Measurements from ENCODE around the gene THAP8.

The THAP8 gene

DNA sequence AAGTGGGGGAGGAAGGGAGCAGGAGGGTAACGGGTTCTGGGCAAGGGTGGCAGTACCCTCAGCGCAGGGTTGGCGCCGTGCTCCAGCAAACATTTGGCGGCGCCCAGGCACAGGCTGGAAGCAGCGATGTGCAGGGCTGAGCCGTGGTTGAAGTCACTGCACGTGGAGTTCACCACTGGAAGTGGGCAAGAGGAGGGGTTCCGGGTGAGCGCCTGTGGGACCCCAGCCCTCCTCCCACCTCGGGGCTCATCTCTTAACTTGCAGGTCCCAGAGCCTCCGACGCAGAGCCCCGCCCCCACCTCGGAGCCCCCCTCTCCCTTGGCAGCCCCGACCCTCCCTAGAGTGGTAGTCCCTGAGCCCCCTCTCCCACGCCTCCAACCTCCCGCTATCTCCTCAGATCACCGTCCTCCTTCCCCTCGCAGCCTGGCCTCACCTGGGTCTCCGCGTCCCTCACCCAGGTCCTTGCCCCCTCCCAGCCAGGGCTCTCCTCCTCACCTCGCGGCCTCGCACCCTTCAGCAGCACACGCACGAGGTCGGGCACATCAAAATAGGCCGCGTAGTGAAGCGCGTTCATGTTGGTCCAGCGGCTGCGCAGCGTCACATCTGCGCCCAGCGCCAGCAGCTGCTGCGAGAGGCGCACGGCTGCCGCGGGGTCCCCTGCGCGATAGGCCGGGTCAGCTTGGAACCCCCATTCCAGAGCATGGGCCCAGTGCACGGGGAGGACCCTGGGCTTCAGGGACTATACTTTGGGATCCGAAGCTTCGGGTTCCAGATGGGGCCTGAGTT lies 27.8 kb downstream of the THAP8 start:
- Histone ChIP-seq H3K9me3 (ENCODE audit: control insufficient read depth, insufficient read depth, low read depth, low read length) (no peaks in the 10 kb centered on the region), H3K4me3 (ENCODE audit: low read depth, low read length) (no peak overlapping the region), H3K27ac (ENCODE audit: extremely low read depth, low read depth, low read length) (no peak overlapping the region), H3K36me3 (ENCODE audit: control insufficient read depth in 2 of 2, insufficient read depth in 1 of 2, low read length in 2 of 2) (peaks cover 60 to 91% of the 10 kb centered on the region in 2 experiments), H3K4me1 (ENCODE audit: control insufficient read depth, insufficient read depth, low read length) (peaks cover 2% of the 10 kb centered on the region; the same call in 1 of the 2 replicates)
- ChIA-PET POLR2A (interaction anchor here (0.6 to 1.6 kb wide), 2 partner anchors 27 to 47 kb away, joined by 4 to 5 read pairs; partner anchors contain the start of gene THAP8), CTCF (no interaction called here)
- TF ChIP-seq, protein P1, sequence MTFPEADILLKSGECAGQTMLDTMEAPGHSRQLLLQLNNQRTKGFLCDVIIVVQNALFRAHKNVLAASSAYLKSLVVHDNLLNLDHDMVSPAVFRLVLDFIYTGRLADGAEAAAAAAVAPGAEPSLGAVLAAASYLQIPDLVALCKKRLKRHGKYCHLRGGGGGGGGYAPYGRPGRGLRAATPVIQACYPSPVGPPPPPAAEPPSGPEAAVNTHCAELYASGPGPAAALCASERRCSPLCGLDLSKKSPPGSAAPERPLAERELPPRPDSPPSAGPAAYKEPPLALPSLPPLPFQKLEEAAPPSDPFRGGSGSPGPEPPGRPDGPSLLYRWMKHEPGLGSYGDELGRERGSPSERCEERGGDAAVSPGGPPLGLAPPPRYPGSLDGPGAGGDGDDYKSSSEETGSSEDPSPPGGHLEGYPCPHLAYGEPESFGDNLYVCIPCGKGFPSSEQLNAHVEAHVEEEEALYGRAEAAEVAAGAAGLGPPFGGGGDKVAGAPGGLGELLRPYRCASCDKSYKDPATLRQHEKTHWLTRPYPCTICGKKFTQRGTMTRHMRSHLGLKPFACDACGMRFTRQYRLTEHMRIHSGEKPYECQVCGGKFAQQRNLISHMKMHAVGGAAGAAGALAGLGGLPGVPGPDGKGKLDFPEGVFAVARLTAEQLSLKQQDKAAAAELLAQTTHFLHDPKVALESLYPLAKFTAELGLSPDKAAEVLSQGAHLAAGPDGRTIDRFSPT (tag by site-specific recombination; IDR thresholded peaks at IDR 0.05) = peak; percentile 80
- no peak for TF ChIP-seq ZNF174 (tag by site-specific recombination; IDR thresholded peaks at IDR 0.05)

DNA sequence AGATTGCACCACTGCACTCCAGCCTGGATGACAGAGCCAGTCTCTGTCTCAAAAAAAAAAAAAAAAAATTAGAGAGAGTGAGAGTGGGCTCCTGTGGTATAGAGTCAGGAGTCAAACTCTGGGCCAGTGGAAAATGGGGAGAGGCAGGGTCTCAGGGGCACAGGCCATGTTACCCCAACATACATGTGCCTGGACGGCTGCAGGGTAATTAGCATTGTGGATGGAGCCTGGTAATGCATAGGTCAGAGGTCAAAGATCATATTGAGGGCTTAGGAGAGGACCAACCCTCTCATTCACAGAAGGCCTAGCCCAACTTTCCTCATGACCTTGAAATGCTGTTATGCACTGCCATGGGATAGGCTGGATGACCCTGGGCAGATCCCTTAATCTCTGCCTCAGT lies 28.5 kb downstream of the THAP8 start:
- Histone ChIP-seq H3K4me3 (ENCODE audit: low read depth, low read length) (no peak overlapping the region), H3K27ac (ENCODE audit: extremely low read depth, low read depth, low read length) (no peak overlapping the region), H3K36me3 (ENCODE audit: control insufficient read depth in 2 of 2, insufficient read depth in 1 of 2, low read length in 2 of 2) (peaks cover 65 to 91% of the 10 kb centered on the region in 2 experiments), H3K4me1 (ENCODE audit: control insufficient read depth, insufficient read depth, low read length) (peaks cover 2% of the 10 kb centered on the region; the same call in 1 of the 2 replicates), H3K9me3 (ENCODE audit: control insufficient read depth, insufficient read depth, low read depth, low read length) (no peaks in the 10 kb centered on the region)
- ChIA-PET POLR2A (interaction anchor here (0.6 to 0.7 kb wide), 2 partner anchors 29 to 70 kb away, joined by 6 to 9 read pairs; no protein-coding TSS in a partner anchor), CTCF (no interaction called here)
- no peak for TF ChIP-seq ZNF785 (tag by site-specific recombination; IDR thresholded peaks at IDR 0.05)
- TF ChIP-seq ZNF660 (tag by site-specific recombination; IDR thresholded peaks at IDR 0.05) = no peak
- TF ChIP-seq, protein P2, sequence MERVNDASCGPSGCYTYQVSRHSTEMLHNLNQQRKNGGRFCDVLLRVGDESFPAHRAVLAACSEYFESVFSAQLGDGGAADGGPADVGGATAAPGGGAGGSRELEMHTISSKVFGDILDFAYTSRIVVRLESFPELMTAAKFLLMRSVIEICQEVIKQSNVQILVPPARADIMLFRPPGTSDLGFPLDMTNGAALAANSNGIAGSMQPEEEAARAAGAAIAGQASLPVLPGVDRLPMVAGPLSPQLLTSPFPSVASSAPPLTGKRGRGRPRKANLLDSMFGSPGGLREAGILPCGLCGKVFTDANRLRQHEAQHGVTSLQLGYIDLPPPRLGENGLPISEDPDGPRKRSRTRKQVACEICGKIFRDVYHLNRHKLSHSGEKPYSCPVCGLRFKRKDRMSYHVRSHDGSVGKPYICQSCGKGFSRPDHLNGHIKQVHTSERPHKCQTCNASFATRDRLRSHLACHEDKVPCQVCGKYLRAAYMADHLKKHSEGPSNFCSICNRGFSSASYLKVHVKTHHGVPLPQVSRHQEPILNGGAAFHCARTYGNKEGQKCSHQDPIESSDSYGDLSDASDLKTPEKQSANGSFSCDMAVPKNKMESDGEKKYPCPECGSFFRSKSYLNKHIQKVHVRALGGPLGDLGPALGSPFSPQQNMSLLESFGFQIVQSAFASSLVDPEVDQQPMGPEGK (tag by site-specific recombination; IDR thresholded peaks at IDR 0.05) = no peak
- peak; percentile 76 for TF ChIP-seq BCL11B (tag by site-specific recombination; IDR thresholded peaks at IDR 0.05; ENCODE audit: low read depth)
- TF ChIP-seq, protein P3, sequence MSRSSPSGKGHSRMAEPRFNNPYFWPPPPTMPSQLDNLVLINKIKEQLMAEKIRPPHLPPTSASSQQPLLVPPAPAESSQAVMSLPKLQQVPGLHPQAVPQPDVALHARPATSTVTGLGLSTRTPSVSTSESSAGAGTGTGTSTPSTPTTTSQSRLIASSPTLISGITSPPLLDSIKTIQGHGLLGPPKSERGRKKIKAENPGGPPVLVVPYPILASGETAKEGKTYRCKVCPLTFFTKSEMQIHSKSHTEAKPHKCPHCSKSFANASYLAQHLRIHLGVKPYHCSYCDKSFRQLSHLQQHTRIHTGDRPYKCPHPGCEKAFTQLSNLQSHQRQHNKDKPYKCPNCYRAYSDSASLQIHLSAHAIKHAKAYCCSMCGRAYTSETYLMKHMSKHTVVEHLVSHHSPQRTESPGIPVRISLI (tag by site-specific recombination; IDR thresholded peaks at IDR 0.05) = 0 out of 2 replicates have a peak, but pooled peaks have one; percentile 53
- TF ChIP-seq ZNF394 (tag by site-specific recombination; IDR thresholded peaks at IDR 0.05; ENCODE audit: borderline replicate concordance) = no peak
- no peak for TF ChIP-seq TCF7L2 (IDR thresholded peaks at IDR 0.05; ENCODE audit: borderline replicate concordance, low read depth, low read length)

DNA sequence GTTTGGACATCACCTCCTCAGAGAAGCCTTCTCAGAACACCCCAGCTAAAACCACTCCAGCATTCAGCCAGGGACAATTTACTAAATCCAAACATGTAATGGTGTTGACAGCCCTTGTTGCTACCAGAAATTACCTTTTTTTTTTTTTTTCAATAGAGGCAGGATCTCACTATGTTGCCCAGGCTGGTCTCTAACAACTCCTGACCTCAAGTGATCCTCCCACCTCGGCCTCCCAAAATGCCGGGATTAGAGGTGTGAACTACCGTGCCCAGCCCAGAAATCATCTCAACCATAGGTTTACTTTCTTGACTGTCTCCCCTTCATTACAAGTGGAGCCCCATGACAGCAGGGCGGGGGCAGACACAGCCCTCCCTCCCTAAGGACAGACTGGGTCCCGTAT lies 30.7 kb downstream of the THAP8 start:
- no peak for TF ChIP-seq ZNF266 (tag by site-specific recombination; IDR thresholded peaks at IDR 0.05; ENCODE audit: low read depth)
- TF ChIP-seq ZNF121 (tag by site-specific recombination; IDR thresholded peaks at IDR 0.05) = peak; percentile 89
- Histone ChIP-seq H3K4me1 (ENCODE audit: control insufficient read depth, insufficient read depth, low read length) (peaks cover under 1% of the 10 kb centered on the region; the same call in 1 of the 2 replicates), H3K27ac (ENCODE audit: extremely low read depth, low read depth, low read length) (no peak overlapping the region), H3K36me3 (ENCODE audit: control insufficient read depth in 2 of 2, insufficient read depth in 1 of 2, low read length in 2 of 2) (peaks cover 66 to 88% of the 10 kb centered on the region in 2 experiments), H3K4me3 (ENCODE audit: low read depth, low read length) (no peak overlapping the region), H3K9me3 (ENCODE audit: control insufficient read depth, insufficient read depth, low read depth, low read length) (no peaks in the 10 kb centered on the region)
- ChIA-PET POLR2A (interaction anchor here (1.0 to 1.3 kb wide), 2 partner anchors 9 to 14 kb away, joined by 3 to 7 read pairs; partner anchors contain the start of genes ALKBH6 and SYNE4), CTCF (no interaction called here)

Data from HEK293 (cell line).